ENCODE data around the gene DDX60. TPM values are rescaled to one million over a fixed set of nuclear protein-coding genes. Genes with fewer than 3 reads are reported as not detected.

DDX60 gene
- total and polyA plus RNA-seq, 2 donors (not counting 3 experiments of a cell fraction or from before 2014, with no cell fraction given): 3.8 to 9.3 TPM

DNA sequence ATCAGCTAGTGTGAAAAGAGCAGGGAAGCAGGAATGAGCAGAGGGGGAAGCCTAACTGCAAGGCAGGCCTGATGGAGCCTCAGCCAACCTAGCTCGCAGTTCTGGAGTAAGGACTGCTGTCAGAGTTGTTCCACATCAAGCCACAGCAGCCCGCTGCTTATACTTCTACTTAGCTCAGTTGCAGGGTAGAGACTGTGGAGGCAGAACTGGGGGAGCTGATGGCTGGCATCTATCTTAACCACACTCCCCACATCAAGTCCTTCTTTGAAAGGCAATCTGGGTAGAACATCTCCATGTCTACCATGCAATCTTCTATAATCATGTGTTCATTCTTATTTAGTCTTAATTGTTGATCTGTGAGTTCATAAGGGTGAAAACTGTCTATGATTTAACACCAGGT lies 46.1 kb downstream of the DDX60 start:
- H2AFZ ChIP-seq (ENCODE audit: low read depth, low read length): no peak overlapping the region
- no peaks in the 10 kb centered on the region for H3K36me3 ChIP-seq (ENCODE audit: control insufficient read depth in 2 of 2, extremely low read depth in 1 of 2, insufficient read depth in 2 of 2, low read length in 2 of 2)
- ChIA-PET POLR2A (no interaction called here), CTCF (no interaction called here)
- FAIRE-seq: no peak
- BruUV-seq (replicated peaks): no TSS peak
- intact Hi-C loops (cut with micrococcal nuclease): no loop called here
- dilution Hi-C loops (cut with MboI; ENCODE audit: extremely low pct_ligation_motif_present, low sequenced_read_pairs): no loop called here
- no peaks in the 10 kb centered on the region for H3K27me3 ChIP-seq (ENCODE audit: control insufficient read depth in 2 of 2, insufficient read depth in 2 of 2, low read length in 2 of 2)
- no peaks in the 10 kb centered on the region for H4K20me1 ChIP-seq (replicated peaks; ENCODE audit: control insufficient read depth, extremely low read depth, insufficient read depth, low read length)
- H3K4me1 ChIP-seq (ENCODE audit: control insufficient read depth, extremely low read depth, insufficient read depth, low read length): peaks cover 3% of the 10 kb centered on the region
- TF ChIP-seq POLR2A (IDR thresholded peaks at IDR 0.05; ENCODE audit: low read depth, low read length): no peak
- no peak for TF ChIP-seq EZH2 (IDR thresholded peaks at IDR 0.05; ENCODE audit: borderline replicate concordance, low read depth, low read length, severe bottlenecking)
- no peak for TF ChIP-seq MAX (IDR thresholded peaks at IDR 0.05; ENCODE audit: insufficient read depth, insufficient read length)
- TF ChIP-seq GATA2 (IDR thresholded peaks at IDR 0.05; ENCODE audit: insufficient read depth, insufficient read length, low read depth, low read length): no peak
- TF ChIP-seq FOS (IDR thresholded peaks at IDR 0.05; ENCODE audit: borderline replicate concordance, insufficient read depth, low read length): no peak
- TF ChIP-seq POLR2AphosphoS5 (IDR thresholded peaks at IDR 0.05; ENCODE audit: insufficient read depth, low read depth, low read length): no peak
- TF ChIP-seq MYC (IDR thresholded peaks at IDR 0.05; ENCODE audit: low read depth, low read length): no peak
- TF ChIP-seq CTCF (IDR thresholded peaks at IDR 0.05; ENCODE audit: extremely low read depth in 1 of 2, insufficient read depth in 1 of 2, low read depth in 1 of 2, low read length in 2 of 2): no peak
- TF ChIP-seq JUN (IDR thresholded peaks at IDR 0.05; ENCODE audit: borderline replicate concordance, insufficient read depth, insufficient read length, low read depth): no peak
- H3K4me3 ChIP-seq (replicated peaks in 1 of 3; ENCODE audit: insufficient read depth in 1 of 3, low read depth in 1 of 3, low read length in 3 of 3): no peak overlapping the region
- H3K9me1 ChIP-seq (replicated peaks; ENCODE audit: control insufficient read depth, extremely low read depth, insufficient read depth, low read length): no peaks in the 10 kb centered on the region
- H3K4me2 ChIP-seq (ENCODE audit: insufficient read depth, low read length): no peak overlapping the region
- H3K79me2 ChIP-seq (ENCODE audit: control insufficient read depth, insufficient read depth, low read length): no peaks in the 10 kb centered on the region
- DNase-seq (ENCODE audit: low read depth, low spot score): no peak
- H3K27ac ChIP-seq (ENCODE audit: insufficient read depth, low read depth, low read length): no peak overlapping the region
- no peaks in the 10 kb centered on the region for H3K9me3 ChIP-seq (replicated peaks; ENCODE audit: control insufficient read depth, insufficient read depth, low read length)
- no peak overlapping the region for H3K9ac ChIP-seq (replicated peaks; ENCODE audit: extremely low read depth, insufficient read depth, low read length)

Data from endothelial cell of umbilical vein (primary cell).